ENCODE measurements around the gene NOL8. TPM values are rescaled to one million over a fixed set of nuclear protein-coding genes. Genes with fewer than 3 reads are reported as not detected.

Gene NOL8
- total and polyA plus RNA-seq, 3 donors from 2014 or later = 12.5 to 60.5 (median 46.0) TPM

DNA sequence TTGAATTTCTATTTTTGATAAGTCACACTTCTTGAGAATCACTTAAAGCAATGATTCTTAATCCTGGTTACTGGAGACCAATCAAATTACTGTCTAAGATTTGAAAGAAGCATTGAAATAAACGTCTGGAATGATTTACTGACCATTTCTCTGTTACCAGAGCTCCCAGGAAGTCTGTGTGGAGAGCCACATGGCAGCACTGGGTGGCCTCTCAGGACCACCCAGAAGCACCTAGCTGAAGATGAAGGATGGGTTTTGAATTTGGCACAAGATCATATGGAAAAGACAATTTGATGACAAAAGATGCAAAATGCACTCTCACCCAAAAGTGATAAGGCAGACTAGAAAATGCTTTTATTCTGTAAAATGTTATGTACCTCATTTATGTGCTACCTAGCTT, 62.0 kb downstream of the NOL8 start:
- DNase-seq = no peak
- H3K4me1 ChIP-seq = no peaks in the 10 kb centered on the region
- no peaks in the 10 kb centered on the region for H3K27me3 ChIP-seq
- TF ChIP-seq, protein P1, sequence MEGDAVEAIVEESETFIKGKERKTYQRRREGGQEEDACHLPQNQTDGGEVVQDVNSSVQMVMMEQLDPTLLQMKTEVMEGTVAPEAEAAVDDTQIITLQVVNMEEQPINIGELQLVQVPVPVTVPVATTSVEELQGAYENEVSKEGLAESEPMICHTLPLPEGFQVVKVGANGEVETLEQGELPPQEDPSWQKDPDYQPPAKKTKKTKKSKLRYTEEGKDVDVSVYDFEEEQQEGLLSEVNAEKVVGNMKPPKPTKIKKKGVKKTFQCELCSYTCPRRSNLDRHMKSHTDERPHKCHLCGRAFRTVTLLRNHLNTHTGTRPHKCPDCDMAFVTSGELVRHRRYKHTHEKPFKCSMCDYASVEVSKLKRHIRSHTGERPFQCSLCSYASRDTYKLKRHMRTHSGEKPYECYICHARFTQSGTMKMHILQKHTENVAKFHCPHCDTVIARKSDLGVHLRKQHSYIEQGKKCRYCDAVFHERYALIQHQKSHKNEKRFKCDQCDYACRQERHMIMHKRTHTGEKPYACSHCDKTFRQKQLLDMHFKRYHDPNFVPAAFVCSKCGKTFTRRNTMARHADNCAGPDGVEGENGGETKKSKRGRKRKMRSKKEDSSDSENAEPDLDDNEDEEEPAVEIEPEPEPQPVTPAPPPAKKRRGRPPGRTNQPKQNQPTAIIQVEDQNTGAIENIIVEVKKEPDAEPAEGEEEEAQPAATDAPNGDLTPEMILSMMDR (IDR thresholded peaks at IDR 0.05) = no peak
- no peak for TF ChIP-seq POLR2A (IDR thresholded peaks at IDR 0.05)
- H3K9me3 ChIP-seq = no peaks in the 10 kb centered on the region
- H3K36me3 ChIP-seq (ENCODE audit: low read depth, missing control alignments) = peaks cover 4% of the 10 kb centered on the region
- 44 to 47% methylated on average over 1 of the region's 1 CpG for WGBS, 2 donors
- no peak overlapping the region for H3K4me3 ChIP-seq
- H3K27ac ChIP-seq = no peak overlapping the region
- intact Hi-C loops (cut with DNase I; ENCODE audit: low total_unique reads) = no loop called here

GRCh38 chr9:92257327-92257726, 67.8 kb downstream of the NOL8 start:
- Histone ChIP-seq H3K9me3 (no peaks in the 10 kb centered on the region), H3K27ac (no peak overlapping the region), H3K4me1 (no peaks in the 10 kb centered on the region), H3K4me3 (no peak overlapping the region), H3K36me3 (ENCODE audit: low read depth, missing control alignments) (peaks cover 4% of the 10 kb centered on the region), H3K27me3 (no peaks in the 10 kb centered on the region)
- intact Hi-C loops (cut with DNase I; ENCODE audit: low total_unique reads) = no loop called here
- no peak for DNase-seq
- TF ChIP-seq, protein P1 (IDR thresholded peaks at IDR 0.05) = no peak
- TF ChIP-seq POLR2A (IDR thresholded peaks at IDR 0.05) = no peak
- 94 to 100% methylated on average over 2 of the region's 2 CpGs for whole genome bisulfite sequencing, 2 donors

GRCh38 chr9:92254381-92255337, 70.5 kb downstream of the NOL8 start:
- H3K4me3 ChIP-seq = no peak overlapping the region
- no peaks in the 10 kb centered on the region for H3K9me3 ChIP-seq
- WGBS, 2 donors = 86 to 87% methylated on average over 12 to 19 of the region's 19 CpGs
- no peaks in the 10 kb centered on the region for H3K4me1 ChIP-seq
- no peak for TF ChIP-seq POLR2A (IDR thresholded peaks at IDR 0.05)
- TF ChIP-seq, protein P1 (IDR thresholded peaks at IDR 0.05) = no peak
- no peak for DNase-seq
- peaks cover 3% of the 10 kb centered on the region for H3K36me3 ChIP-seq (ENCODE audit: low read depth, missing control alignments)
- no peaks in the 10 kb centered on the region for H3K27me3 ChIP-seq
- H3K27ac ChIP-seq = no peak overlapping the region
- intact Hi-C loops (cut with DNase I; ENCODE audit: low total_unique reads) = no loop called here

DNA sequence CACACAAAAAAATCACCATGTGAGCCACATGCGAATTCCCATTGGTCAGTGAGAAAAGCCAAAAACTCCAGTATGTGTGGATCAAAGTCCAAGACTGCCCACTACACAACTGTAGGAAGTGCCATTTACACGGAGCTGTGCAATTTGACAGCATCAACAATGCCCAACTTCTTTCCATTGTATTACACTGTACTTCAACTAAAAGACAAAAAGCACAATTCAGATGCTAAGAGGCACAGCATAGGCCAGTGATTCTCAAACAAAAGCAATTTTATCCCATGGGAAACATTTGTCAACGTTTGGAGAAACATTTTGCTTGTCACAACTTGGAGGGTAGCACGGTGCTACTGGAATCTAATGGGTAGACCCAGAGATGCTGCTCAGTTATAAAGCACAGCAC, 71.5 kb downstream of the NOL8 start:
- Histone ChIP-seq H3K4me3 (no peak overlapping the region), H3K9me3 (no peaks in the 10 kb centered on the region), H3K4me1 (no peaks in the 10 kb centered on the region), H3K27me3 (no peaks in the 10 kb centered on the region), H3K27ac (no peak overlapping the region), H3K36me3 (ENCODE audit: low read depth, missing control alignments) (no peaks in the 10 kb centered on the region)
- TF ChIP-seq, protein P1 (IDR thresholded peaks at IDR 0.05) = no peak
- TF ChIP-seq POLR2A (IDR thresholded peaks at IDR 0.05) = no peak
- no peak for DNase-seq
- intact Hi-C loops (cut with DNase I; ENCODE audit: low total_unique reads) = no loop called here
- 79 to 83% methylated on average over 4 of the region's 4 CpGs for WGBS, 2 donors

Data from testis (tissue), 3 donors.